22Rv1 (cell line): ENCODE data around the gene CYP2W1.

Experiments used
- ZFX ChIP-seq: fragments of 450-650 bp; IDR thresholded peaks from 2 replicates; pipeline ENCODE4 v1.6.1; 2017; ENCODE audit warnings: antibody characterized with exemption, borderline replicate concordance
- TF ChIP-seq, protein P1 (sequence below): fragments of 450-650 bp; IDR thresholded peaks from 2 replicates; pipeline ENCODE4 v1.5.1; 2017; ENCODE audit warnings: mild to moderate bottlenecking

GRCh38 chr7:1024876-1025742, 42.1 kb downstream of the CYP2W1 start:
- TF ChIP-seq, protein P1, sequence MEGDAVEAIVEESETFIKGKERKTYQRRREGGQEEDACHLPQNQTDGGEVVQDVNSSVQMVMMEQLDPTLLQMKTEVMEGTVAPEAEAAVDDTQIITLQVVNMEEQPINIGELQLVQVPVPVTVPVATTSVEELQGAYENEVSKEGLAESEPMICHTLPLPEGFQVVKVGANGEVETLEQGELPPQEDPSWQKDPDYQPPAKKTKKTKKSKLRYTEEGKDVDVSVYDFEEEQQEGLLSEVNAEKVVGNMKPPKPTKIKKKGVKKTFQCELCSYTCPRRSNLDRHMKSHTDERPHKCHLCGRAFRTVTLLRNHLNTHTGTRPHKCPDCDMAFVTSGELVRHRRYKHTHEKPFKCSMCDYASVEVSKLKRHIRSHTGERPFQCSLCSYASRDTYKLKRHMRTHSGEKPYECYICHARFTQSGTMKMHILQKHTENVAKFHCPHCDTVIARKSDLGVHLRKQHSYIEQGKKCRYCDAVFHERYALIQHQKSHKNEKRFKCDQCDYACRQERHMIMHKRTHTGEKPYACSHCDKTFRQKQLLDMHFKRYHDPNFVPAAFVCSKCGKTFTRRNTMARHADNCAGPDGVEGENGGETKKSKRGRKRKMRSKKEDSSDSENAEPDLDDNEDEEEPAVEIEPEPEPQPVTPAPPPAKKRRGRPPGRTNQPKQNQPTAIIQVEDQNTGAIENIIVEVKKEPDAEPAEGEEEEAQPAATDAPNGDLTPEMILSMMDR = no peak
- TF ChIP-seq ZFX = no peak
